Keratinocyte (primary cell): ENCODE data around the gene C17orf113. TPM values are rescaled to one million over a fixed set of nuclear protein-coding genes. Genes with fewer than 3 reads are reported as not detected.

ENCODE experiments used
- DNase-seq: peaks from one replicate; pipeline ENCODE4 v3.0.0-alpha.2; 2011; ENCODE audit warnings: low read depth, missing footprints, low spot score
- FAIRE-seq: peaks from 2 replicates; lab custom pipeline; 2011; peaks lifted over from hg19 to GRCh38; lab: Jason Lieb, UNC
- H2AFZ ChIP-seq: 2 replicates; pipeline ENCODE4 v1.6.0; 2012; ENCODE audit warnings: low read length, control low read depth, inconsistent platforms; ENCODE audit not compliant: control insufficient read depth
- H3K27ac ChIP-seq: 2 replicates; pipeline ENCODE4 v1.5.1; 2011; ENCODE audit warnings: low read length; ENCODE audit not compliant: control insufficient read depth, insufficient read depth
- H3K27me3 ChIP-seq: 3 replicates; pipeline ENCODE4 v1.6.0; 2011; ENCODE audit warnings: low read length; ENCODE audit not compliant: control insufficient read depth, insufficient read depth; ENCODE audit errors: extremely low read depth
- H3K36me3 ChIP-seq, 2 experiments: 2 replicates in 1 of 2; 3 replicates in 1 of 2; pipeline ENCODE4 v1.5.1; 2011; ENCODE audit warnings: low read length in 2 of 2, mild to moderate bottlenecking in 1 of 2; ENCODE audit not compliant: control insufficient read depth in 2 of 2, insufficient read depth in 2 of 2; ENCODE audit errors: extremely low read depth in 1 of 2
- H3K4me1 ChIP-seq: 3 replicates; pipeline ENCODE4 v1.5.1; 2011; ENCODE audit warnings: low read length; ENCODE audit not compliant: control insufficient read depth, insufficient read depth; ENCODE audit errors: extremely low read depth
- H3K4me2 ChIP-seq: 3 replicates; pipeline ENCODE4 v1.6.0; 2011; ENCODE audit warnings: low read depth, low read length; ENCODE audit not compliant: control insufficient read depth, insufficient read depth; ENCODE audit errors: extremely low read depth
- H3K4me3 ChIP-seq, 3 experiments: fragments of 200-600 bp in 1 of 3; sonication (generic) in 1 of 3; 2 replicates in 2 of 3; 3 replicates in 1 of 3; pipeline ENCODE4 v1.5.1; 2011 to 2016; ENCODE audit warnings: low read length in 3 of 3, mild to moderate bottlenecking in 3 of 3, control low read depth in 2 of 3, inconsistent platforms in 1 of 3, low read depth in 1 of 3, mixed read lengths in 1 of 3, mixed run types in 1 of 3, moderate library complexity in 1 of 3; ENCODE audit not compliant: control insufficient read depth in 2 of 3, insufficient read depth in 2 of 3; ENCODE audit errors: extremely low read depth in 1 of 3
- H3K79me2 ChIP-seq: 2 replicates; pipeline ENCODE4 v1.6.0; 2012; ENCODE audit warnings: low read length; ENCODE audit not compliant: control insufficient read depth, insufficient read depth
- H3K9ac ChIP-seq: 3 replicates; pipeline ENCODE4 v1.6.0; 2011; ENCODE audit warnings: low read length; ENCODE audit not compliant: control insufficient read depth, insufficient read depth; ENCODE audit errors: extremely low read depth
- H3K9me1 ChIP-seq: 3 replicates; pipeline ENCODE4 v1.6.0; 2011; ENCODE audit warnings: low read length; ENCODE audit not compliant: control insufficient read depth, insufficient read depth; ENCODE audit errors: extremely low read depth
- H3K9me3 ChIP-seq: 2 replicates; pipeline ENCODE4 v1.5.1; 2012; ENCODE audit warnings: low read depth, low read length; ENCODE audit not compliant: control insufficient read depth
- H4K20me1 ChIP-seq: 3 replicates; pipeline ENCODE4 v1.6.0; 2011; ENCODE audit warnings: low read length; ENCODE audit not compliant: control insufficient read depth, insufficient read depth; ENCODE audit errors: extremely low read depth
- CTCF ChIP-seq, 3 experiments: IDR thresholded peaks in 1 of 3; conservative IDR thresholded peaks in 1 of 3; optimal IDR thresholded peaks in 1 of 3; 2 replicates in 2 of 3; 3 replicates in 1 of 3; pipeline versions ENCODE3 to v1.5.1; 2011; ENCODE audit warnings: low read length in 3 of 3, mild to moderate bottlenecking in 3 of 3, moderate library complexity in 2 of 3, control low read depth in 1 of 3, inconsistent platforms in 1 of 3; ENCODE audit not compliant: insufficient read depth in 2 of 3; ENCODE audit errors: extremely low read depth in 1 of 3
- EZH2 ChIP-seq: IDR thresholded peaks from one replicate; pipeline ENCODE4 v1.6.1; 2012; ENCODE audit warnings: inconsistent platforms, mild to moderate bottlenecking, low read length, moderate library complexity
- dilution Hi-C: fragments of 300-500 bp; cut with MboI; formaldehyde crosslinking; loops from one replicate; pipeline ENCODE4 v1.7.0; 2020; ENCODE audit warnings: low sequenced_read_pairs; ENCODE audit not compliant: extremely low pct_ligation_motif_present
- polyA plus RNA-seq, 5 experiments: library from polyadenylated mRNA; depleted of rRNA in 3 of 5; stranded (reverse) in 3 of 5; stranded (forward) in 1 of 5; unstranded in 1 of 5; fragments of >200 nt; gene quantifications; 1 replicate in 1 of 5; 2 replicates in 3 of 5; 3 replicates in 1 of 5; pipeline versions ENCODE4 v1.2.1 to v1.2.3, GENCODE V29; 2011 to 2012; ENCODE audit warnings: missing spikeins in 2 of 5, low read depth in 1 of 5, low replicate concordance in 1 of 5

C17orf113 gene
- polyA plus RNA-seq, 1 donor (not counting 4 experiments of a cell fraction or from before 2014, with no cell fraction given) = 0.12 TPM

- Histone ChIP-seq H3K9ac (no peak overlapping the region), H3K36me3 (no peaks in the 10 kb centered on the region), H3K9me3 (no peaks in the 10 kb centered on the region), H2AFZ (no peak overlapping the region), H3K27me3 (peaks cover 8% of the 10 kb centered on the region), H4K20me1 (no peaks in the 10 kb centered on the region), H3K79me2 (no peaks in the 10 kb centered on the region), H3K4me3 (no peak overlapping the region), H3K27ac (no peak overlapping the region), H3K4me1 (no peaks in the 10 kb centered on the region), H3K9me1 (no peaks in the 10 kb centered on the region), H3K4me2 (no peak overlapping the region)
- DNase-seq = no peak
- no peak for FAIRE-seq
- dilution Hi-C loops = no loop called here
- TF ChIP-seq CTCF (optimal IDR thresholded peaks at IDR 0.05 in 1 of 3, IDR thresholded peaks at IDR 0.05 in 1 of 3, conservative IDR thresholded peaks at IDR 0.05 in 1 of 3; ENCODE audit: extremely low read depth in 1 of 3, insufficient read depth in 2 of 3, low read length in 3 of 3) (no peak), EZH2 (no peak)
Observed at GRCh38 chr17:42078396-42079043, 28.1 kb upstream of the C17orf113 start.

- no peaks in the 10 kb centered on the region for H3K9me1 ChIP-seq
- H3K9me3 ChIP-seq = no peaks in the 10 kb centered on the region
- H3K9ac ChIP-seq = no peak overlapping the region
- H3K36me3 ChIP-seq = no peaks in the 10 kb centered on the region
- H3K27me3 ChIP-seq = peaks cover 13% of the 10 kb centered on the region
- no peak for TF ChIP-seq EZH2
- TF ChIP-seq CTCF (optimal IDR thresholded peaks at IDR 0.05 in 1 of 3, IDR thresholded peaks at IDR 0.05 in 1 of 3, conservative IDR thresholded peaks at IDR 0.05 in 1 of 3; ENCODE audit: extremely low read depth in 1 of 3, insufficient read depth in 2 of 3, low read length in 3 of 3) = no peak
- H2AFZ ChIP-seq = no peak overlapping the region
- H3K27ac ChIP-seq = no peak overlapping the region
- FAIRE-seq (no peak), DNase-seq (no peak)
- H4K20me1 ChIP-seq = no peaks in the 10 kb centered on the region
- H3K4me1 ChIP-seq = no peaks in the 10 kb centered on the region
- dilution Hi-C loops = no loop called here
- H3K4me2 ChIP-seq = no peak overlapping the region
- H3K4me3 ChIP-seq = no peak overlapping the region
- no peaks in the 10 kb centered on the region for H3K79me2 ChIP-seq
Observed at GRCh38 chr17:42077755-42078154, 27.4 kb upstream of the C17orf113 start.
